Activated CD4-positive, alpha-beta T cell treated with anti-CD3 and anti-CD28 coated beads for 36 hours (primary cell): Measurements from ENCODE around the gene HABP2. TPM values are rescaled to one million over a fixed set of nuclear protein-coding genes. Genes with fewer than 3 reads are reported as not detected.

ENCODE experiments used
- total RNA-seq, 2 experiments: library from RNA; stranded (reverse); gene quantifications; one replicate each; pipeline ENCODE4 v1.2.3, GENCODE V29; 2021

The HABP2 gene
- total RNA-seq, 2 experiments from 2014 or later, result not detected

Other genes with a start within 250 kb of the HABP2 start
- gene NRAP, start 111.0 kb downstream of the HABP2 start, total RNA-seq, result not detected
- 10 to 100 TPM; 14.6 to 16.4 TPM for gene CASP7, start 126.9 kb downstream of the HABP2 start, total RNA-seq
- under 1 TPM; 0.07 to 0.09 TPM for gene PLEKHS1, start 198.6 kb downstream of the HABP2 start, total RNA-seq